Right forelimb (tissue), 1 donor: Measurements from ENCODE around the gene MEGF11.
"Not testable (repeated sequence)": the region's sequence is repeated elsewhere in the genome, so short reads cannot be mapped to it uniquely, and the experiment has no call there.

Experiments
- DNase-seq: peaks from one replicate; pipeline ENCODE4 v3.0.0-alpha.2; 2018

Gene MEGF11

GRCh38 chr15:65869126-65869953 lies 384.2 kb downstream of the MEGF11 start, which contains the start of gene RAB11A:
Gene RAB11A, plus strand, starts transcription at chr15:65869491. Its CDS starts 95 bp downstream, at chr15:65869586.
- DNase-seq = peak; percentile 98

GRCh38 chr15:65868546-65869125 lies 384.9 kb downstream of the MEGF11 start:
- DNase-seq = no peak

- not testable (repeated sequence) for DNase-seq
Observed at GRCh38 chr15:65867933-65868332, 385.6 kb downstream of the MEGF11 start.

GRCh38 chr15:65867244-65867643 lies 386.3 kb downstream of the MEGF11 start:
- no peak for DNase-seq

GRCh38 chr15:65863106-65863505 lies 390.4 kb downstream of the MEGF11 start:
- DNase-seq = no peak

GRCh38 chr15:65862682-65863081 lies 390.9 kb downstream of the MEGF11 start:
- no peak for DNase-seq

- no peak for DNase-seq
Observed at GRCh38 chr15:65857718-65858402, 395.7 kb downstream of the MEGF11 start.

- no peak for DNase-seq
Observed at GRCh38 chr15:65856821-65857455, 396.6 kb downstream of the MEGF11 start.

GRCh38 chr15:65851981-65852380 lies 401.6 kb downstream of the MEGF11 start:
- no peak for DNase-seq

GRCh38 chr15:65847989-65848388 lies 405.6 kb downstream of the MEGF11 start:
- no peak for DNase-seq

GRCh38 chr15:65845826-65846519 lies 407.6 kb downstream of the MEGF11 start:
- DNase-seq = no peak
